CD14-positive monocyte (primary cell): Measurements from ENCODE around the gene PTPRD. TPM values are rescaled to one million over a fixed set of nuclear protein-coding genes. Genes with fewer than 3 reads are reported as not detected.

Experiments used
- DNase-seq, 3 donors: peaks; one replicate each; pipeline ENCODE4 v3.0.0-alpha.2; 2011 to 2022
- H2AFZ ChIP-seq: 2 replicates; pipeline ENCODE4 v1.6.0; 2012; ENCODE audit warnings: mild to moderate bottlenecking, low read depth, low read length, inconsistent platforms; ENCODE audit not compliant: insufficient read depth, poor library complexity, severe bottlenecking
- H3K27ac ChIP-seq, 2 donors: 1 replicate in 1 of 2; 2 replicates in 1 of 2; pipeline ENCODE4 v1.5.1; 2012 to 2013; ENCODE audit warnings: low read length in 2 of 2, control low read depth in 1 of 2, inconsistent platforms in 1 of 2, low read depth in 1 of 2, mild to moderate bottlenecking in 1 of 2
- H3K27me3 ChIP-seq, 2 donors: one replicate each; pipeline versions ENCODE4 v1.6.0 to v1.6.1; 2011 to 2013; ENCODE audit warnings: low read length in 2 of 2; ENCODE audit not compliant: control insufficient read depth in 2 of 2, insufficient read depth in 2 of 2
- H3K36me3 ChIP-seq, 2 donors: replicated peaks in 1 of 2; 1 replicate in 1 of 2; 2 replicates in 1 of 2; pipeline versions ENCODE4 v1.5.1 to v1.6.1; 2012 to 2013; ENCODE audit warnings: low read length in 2 of 2, control low read depth in 1 of 2, inconsistent platforms in 1 of 2, mild to moderate bottlenecking in 1 of 2; ENCODE audit not compliant: insufficient read depth in 2 of 2, control insufficient read depth in 1 of 2
- H3K4me1 ChIP-seq, 2 donors: 1 replicate in 1 of 2; 2 replicates in 1 of 2; pipeline versions ENCODE4 v1.5.1 to v1.6.1; 2012 to 2013; ENCODE audit warnings: low read length in 2 of 2, control low read depth in 1 of 2, inconsistent platforms in 1 of 2, mild to moderate bottlenecking in 1 of 2, moderate library complexity in 1 of 2; ENCODE audit not compliant: insufficient read depth in 2 of 2, control insufficient read depth in 1 of 2
- H3K4me2 ChIP-seq: replicated peaks from 2 replicates; pipeline ENCODE3; 2012; ENCODE audit warnings: low read length, moderate library complexity, mild to moderate bottlenecking; ENCODE audit not compliant: poor library complexity, severe bottlenecking; ENCODE audit errors: extremely low read depth
- H3K4me3 ChIP-seq, 3 experiments: fragments of 200-600 bp in 1 of 3; sonication (generic) in 1 of 3; replicated peaks in 1 of 3; 1 replicate in 2 of 3; 2 replicates in 1 of 3; pipeline ENCODE4 v1.5.1; 2011 to 2013; ENCODE audit warnings: low read length in 3 of 3, mild to moderate bottlenecking in 3 of 3, control low read depth in 2 of 3, low read depth in 2 of 3, inconsistent platforms in 1 of 3, moderate library complexity in 1 of 3
- H3K79me2 ChIP-seq: 2 replicates; pipeline ENCODE4 v1.6.0; 2012; ENCODE audit warnings: mild to moderate bottlenecking, control low read depth, inconsistent platforms, low read length, moderate library complexity; ENCODE audit not compliant: insufficient read depth
- H3K9ac ChIP-seq: 2 replicates; pipeline ENCODE4 v1.6.0; 2017; ENCODE audit warnings: low read length, mild to moderate bottlenecking; ENCODE audit not compliant: insufficient read depth, poor library complexity, severe bottlenecking
- H3K9me3 ChIP-seq, 2 donors: replicated peaks in 1 of 2; 1 replicate in 1 of 2; 2 replicates in 1 of 2; pipeline versions ENCODE4 v1.5.1 to v1.6.1; 2012 to 2013; ENCODE audit warnings: low read length in 2 of 2, control low read depth in 1 of 2; ENCODE audit not compliant: control insufficient read depth in 1 of 2, insufficient read depth in 1 of 2
- H4K20me1 ChIP-seq: 2 replicates; pipeline ENCODE4 v1.6.0; 2012; ENCODE audit warnings: mild to moderate bottlenecking, low read length, control low read depth, moderate library complexity; ENCODE audit not compliant: insufficient read depth
- H3K27ac Mint-ChIP-seq, 7 donors: one replicate each; pipeline ENCODE4 v1.8.0; 2020; ENCODE audit warnings: mild to moderate bottlenecking in 7 of 7, mixed read lengths in 7 of 7, moderate library complexity in 6 of 7, inconsistent platforms in 2 of 7
- H3K27me3 Mint-ChIP-seq, 3 donors: one replicate each; pipeline ENCODE4 v1.8.0; 2021 to 2022; ENCODE audit warnings: low read depth in 3 of 3, mild to moderate bottlenecking in 3 of 3, mixed read lengths in 3 of 3, moderate library complexity in 3 of 3, inconsistent platforms in 1 of 3
- H3K36me3 Mint-ChIP-seq, 2 donors: one replicate each; pipeline ENCODE4 v1.8.0; 2020; ENCODE audit warnings: mixed read lengths in 2 of 2, inconsistent platforms in 1 of 2, mild to moderate bottlenecking in 1 of 2
- H3K4me1 Mint-ChIP-seq: one replicate; pipeline ENCODE4 v1.8.0; 2020; ENCODE audit warnings: mild to moderate bottlenecking, mixed read lengths
- H3K4me3 Mint-ChIP-seq, 2 donors: one replicate each; pipeline ENCODE4 v1.8.0; 2020; ENCODE audit warnings: mild to moderate bottlenecking in 2 of 2, mixed read lengths in 2 of 2, moderate library complexity in 1 of 2
- H3K9me3 Mint-ChIP-seq, 7 donors: one replicate each; pipeline ENCODE4 v1.8.0; 2020 to 2022; ENCODE audit warnings: mixed read lengths in 7 of 7, mild to moderate bottlenecking in 6 of 7, moderate library complexity in 6 of 7, inconsistent platforms in 2 of 7
- CTCF ChIP-seq: fragments of 200-600 bp; IDR thresholded peaks from one replicate; pipeline ENCODE4 v1.8.0; 2022; ENCODE audit warnings: antibody characterized with exemption, mild to moderate bottlenecking
- WGBS: methylation state at CpG from one replicate; pipeline ENCODE4 v1.1.5; 2013; ENCODE audit warnings: missing lambda C conversion rate; ENCODE audit not compliant: insufficient coverage; 5-methylcytosine and 5-hydroxymethylcytosine counted together
- intact Hi-C, 2 donors: fragments of 100-400 bp; cut with micrococcal nuclease; formaldehyde crosslinking; loops; one replicate each; pipeline versions ENCODE4 v1.15.0 to v1.15.1; 2023
- polyA plus RNA-seq, 3 donors: library from polyadenylated mRNA; depleted of rRNA in 1 of 3; unstranded in 2 of 3; stranded (reverse) in 1 of 3; fragments of 300-500 nt in 2 of 3; fragments of >200 nt in 1 of 3; fragmentation: Illumina TruSeq in 2 of 3; gene quantifications; 1 replicate in 2 of 3; 2 replicates in 1 of 3; pipeline ENCODE4 v1.2.3, GENCODE V29; 2012 to 2021

Gene PTPRD
- polyA plus RNA-seq, 3 donors: not detected

GRCh38 chr9:10259668-10260067, 353.1 kb downstream of the PTPRD start:
- no peak overlapping the region for H3K4me3 Mint-ChIP-seq
- no peaks in the 10 kb centered on the region for H3K4me1 Mint-ChIP-seq
- intact Hi-C loops: no loop called here
- Histone ChIP-seq H2AFZ (no peak overlapping the region), H3K36me3 (no peaks in the 10 kb centered on the region), H3K4me3 (no peak overlapping the region), H4K20me1 (no peaks in the 10 kb centered on the region), H3K4me2 (no peak overlapping the region), H3K79me2 (no peaks in the 10 kb centered on the region), H3K9ac (no peak overlapping the region), H3K27me3 (no peaks in the 10 kb centered on the region), H3K27ac (no peak overlapping the region), H3K9me3 (peaks cover 4 to 8% of the 10 kb centered on the region in 2 donors), H3K4me1 (no peaks in the 10 kb centered on the region)
- no peak for TF ChIP-seq CTCF
- H3K27ac Mint-ChIP-seq: no peak overlapping the region
- DNase-seq: no peak
- H3K27me3 Mint-ChIP-seq: no peaks in the 10 kb centered on the region
- no peaks in the 10 kb centered on the region for H3K36me3 Mint-ChIP-seq
- H3K9me3 Mint-ChIP-seq: peaks cover 0 to 5% (median 3%) of the 10 kb centered on the region in 7 donors
- WGBS: 88% methylated on average over 3 of the region's 4 CpGs

GRCh38 chr9:10255758-10256157, 357.0 kb downstream of the PTPRD start:
- Histone ChIP-seq H3K79me2 (no peaks in the 10 kb centered on the region), H3K36me3 (no peaks in the 10 kb centered on the region), H2AFZ (no peak overlapping the region), H3K27ac (no peak overlapping the region), H4K20me1 (no peaks in the 10 kb centered on the region), H3K4me3 (no peak overlapping the region), H3K27me3 (no peaks in the 10 kb centered on the region), H3K4me1 (no peaks in the 10 kb centered on the region), H3K4me2 (no peak overlapping the region), H3K9ac (no peak overlapping the region), H3K9me3 (no peaks in the 10 kb centered on the region)
- intact Hi-C loops: no loop called here
- Mint-ChIP-seq H3K4me1 (no peaks in the 10 kb centered on the region), H3K36me3 (no peaks in the 10 kb centered on the region), H3K9me3 (peaks cover 0 to 2% (median 0%) of the 10 kb centered on the region in 7 donors), H3K4me3 (no peak overlapping the region), H3K27me3 (no peaks in the 10 kb centered on the region), H3K27ac (no peak overlapping the region)
- no peak for TF ChIP-seq CTCF
- WGBS: 86% methylated on average over 3 of the region's 4 CpGs
- DNase-seq: no peak
